22Rv1 (cell line): ENCODE results near the gene USH2A.

Experiments
- ZFX ChIP-seq: fragments of 450-650 bp; IDR thresholded peaks from 2 replicates; pipeline ENCODE4 v1.6.1; 2017; ENCODE audit warnings: antibody characterized with exemption, borderline replicate concordance
- TF ChIP-seq, protein P1 (sequence below): fragments of 450-650 bp; IDR thresholded peaks from 2 replicates; pipeline ENCODE4 v1.5.1; 2017; ENCODE audit warnings: mild to moderate bottlenecking

DNA sequence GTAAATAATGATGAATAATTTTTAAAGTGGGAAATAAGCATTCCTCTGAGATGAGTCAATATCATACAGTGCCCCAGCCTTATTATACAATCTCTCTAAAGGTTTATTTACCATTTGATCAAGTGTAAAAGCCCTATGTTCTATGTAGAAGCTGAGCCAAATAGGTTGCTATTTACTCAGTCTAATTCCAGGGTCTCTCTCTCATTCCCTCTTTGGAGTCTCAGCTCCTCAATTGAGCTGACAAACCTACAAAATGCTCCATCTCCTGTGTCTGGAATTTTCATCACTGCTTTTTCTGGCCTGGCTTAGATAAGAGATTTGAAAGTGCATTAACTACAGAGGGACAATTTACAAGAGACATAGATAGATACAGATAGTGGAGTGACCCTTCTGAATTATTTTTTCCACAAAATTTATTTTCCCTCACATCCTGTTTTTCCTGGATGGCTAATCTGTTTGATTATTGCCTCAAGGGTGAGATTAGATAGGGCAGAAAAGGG, 24.8 kb upstream of the USH2A start:
- TF ChIP-seq, protein P1, sequence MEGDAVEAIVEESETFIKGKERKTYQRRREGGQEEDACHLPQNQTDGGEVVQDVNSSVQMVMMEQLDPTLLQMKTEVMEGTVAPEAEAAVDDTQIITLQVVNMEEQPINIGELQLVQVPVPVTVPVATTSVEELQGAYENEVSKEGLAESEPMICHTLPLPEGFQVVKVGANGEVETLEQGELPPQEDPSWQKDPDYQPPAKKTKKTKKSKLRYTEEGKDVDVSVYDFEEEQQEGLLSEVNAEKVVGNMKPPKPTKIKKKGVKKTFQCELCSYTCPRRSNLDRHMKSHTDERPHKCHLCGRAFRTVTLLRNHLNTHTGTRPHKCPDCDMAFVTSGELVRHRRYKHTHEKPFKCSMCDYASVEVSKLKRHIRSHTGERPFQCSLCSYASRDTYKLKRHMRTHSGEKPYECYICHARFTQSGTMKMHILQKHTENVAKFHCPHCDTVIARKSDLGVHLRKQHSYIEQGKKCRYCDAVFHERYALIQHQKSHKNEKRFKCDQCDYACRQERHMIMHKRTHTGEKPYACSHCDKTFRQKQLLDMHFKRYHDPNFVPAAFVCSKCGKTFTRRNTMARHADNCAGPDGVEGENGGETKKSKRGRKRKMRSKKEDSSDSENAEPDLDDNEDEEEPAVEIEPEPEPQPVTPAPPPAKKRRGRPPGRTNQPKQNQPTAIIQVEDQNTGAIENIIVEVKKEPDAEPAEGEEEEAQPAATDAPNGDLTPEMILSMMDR = no peak
- no peak for TF ChIP-seq ZFX
